ENCODE results near the gene FAM3A.
A peak's percentile ranks its signal among the peaks of the same experiment; 100 is the strongest.

The FAM3A gene

GRCh38 chrX:154534526-154535322, 18.7 kb upstream of the FAM3A start:
- peak; percentile 85 for DNase-seq (ENCODE audit: low read depth)

- DNase-seq (ENCODE audit: low read depth): no peak
These were observed 16.7 kb upstream of the FAM3A start for GRCh38 chrX:154532690-154533089.

GRCh38 chrX:154531626-154532025, 15.6 kb upstream of the FAM3A start:
- DNase-seq (ENCODE audit: low read depth): no peak

- DNase-seq (ENCODE audit: low read depth): no peak
These were observed 14.3 kb upstream of the FAM3A start for GRCh38 chrX:154530286-154530685.

GRCh38 chrX:154529206-154529612, 13.2 kb upstream of the FAM3A start:
- DNase-seq (ENCODE audit: low read depth): no peak

- DNase-seq (ENCODE audit: low read depth): peak; percentile 35
These were observed 11.1 kb upstream of the FAM3A start for GRCh38 chrX:154526901-154527675.

GRCh38 chrX:154525606-154526490, 9.8 kb upstream of the FAM3A start:
- DNase-seq (ENCODE audit: low read depth): no peak

GRCh38 chrX:154519389-154519788, 3.4 kb upstream of the FAM3A start:
- no peak for DNase-seq (ENCODE audit: low read depth)

- no peak for DNase-seq (ENCODE audit: low read depth)
These were observed 1.2 kb upstream of the FAM3A start for GRCh38 chrX:154517101-154517781.

- no peak for DNase-seq (ENCODE audit: low read depth)
These were observed 646 bp upstream of the FAM3A start for GRCh38 chrX:154516656-154517100.

- no peak for DNase-seq (ENCODE audit: low read depth)
These were observed 704 bp downstream of the FAM3A start for GRCh38 chrX:154515090-154515965.

- DNase-seq (ENCODE audit: low read depth): no peak
These were observed 2.3 kb downstream of the FAM3A start for GRCh38 chrX:154513716-154514115.

- no peak for DNase-seq (ENCODE audit: low read depth)
These were observed 3.0 kb downstream of the FAM3A start for GRCh38 chrX:154512879-154513553.

- DNase-seq (ENCODE audit: low read depth): no peak
These were observed 4.3 kb downstream of the FAM3A start for GRCh38 chrX:154511761-154512160.

GRCh38 chrX:154509455-154509854, 6.6 kb downstream of the FAM3A start:
- no peak for DNase-seq (ENCODE audit: low read depth)

- no peak for DNase-seq (ENCODE audit: low read depth)
These were observed 7.7 kb downstream of the FAM3A start for GRCh38 chrX:154508384-154508745.

- no peak for DNase-seq (ENCODE audit: low read depth)
These were observed 8.2 kb downstream of the FAM3A start for GRCh38 chrX:154507673-154508383.

GRCh38 chrX:154506483-154507332, 9.3 kb downstream of the FAM3A start:
- DNase-seq (ENCODE audit: low read depth): no peak

- no peak for DNase-seq (ENCODE audit: low read depth)
These were observed 10.3 kb downstream of the FAM3A start for GRCh38 chrX:154505734-154506133.
